Measurements from ENCODE around the gene DYNLL2.
A peak's percentile ranks its signal among the peaks of the same experiment; 100 is the strongest.
"Not testable (repeated sequence)": the region's sequence is repeated elsewhere in the genome, so short reads cannot be mapped to it uniquely, and the experiment has no call there.

The DYNLL2 gene

DNA sequence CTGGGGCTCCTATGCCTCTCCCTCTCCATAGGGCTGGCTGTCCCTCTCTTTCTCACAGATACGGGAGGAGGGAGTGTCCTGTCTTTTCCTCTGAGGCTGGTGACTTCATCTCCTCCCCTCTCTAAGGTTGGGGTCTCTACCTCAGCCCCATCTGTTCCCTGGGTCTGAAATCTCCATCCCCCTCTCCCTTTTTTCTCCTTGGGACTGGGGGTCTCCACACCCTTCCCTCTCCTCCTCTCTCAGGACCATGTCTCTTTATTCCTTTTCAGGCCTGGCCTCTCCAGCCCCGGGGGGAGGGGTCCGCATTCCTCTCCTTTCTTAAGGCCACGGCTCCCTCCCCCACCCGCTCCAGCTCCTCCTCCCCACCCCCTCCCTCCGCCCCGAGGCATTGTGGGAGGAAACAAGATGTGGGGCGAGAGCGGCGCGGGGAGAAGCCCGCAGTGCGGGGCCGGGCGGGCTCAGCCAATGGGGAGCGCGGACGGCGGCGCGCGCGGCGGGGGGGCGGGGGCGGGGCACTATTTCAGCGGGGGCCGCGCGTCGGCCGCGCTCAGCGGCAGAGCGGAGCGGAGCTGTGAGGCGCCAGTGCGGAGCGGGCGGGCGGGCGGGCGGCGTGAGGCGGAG lies at the start of gene DYNLL2:
TSS of gene DYNLL2 (plus strand) at position 550 of the 621 bp plus-strand sequence. CDS start 3,672 bp downstream, outside the sequence.
- peak; percentile 92 for DNase-seq

DNA sequence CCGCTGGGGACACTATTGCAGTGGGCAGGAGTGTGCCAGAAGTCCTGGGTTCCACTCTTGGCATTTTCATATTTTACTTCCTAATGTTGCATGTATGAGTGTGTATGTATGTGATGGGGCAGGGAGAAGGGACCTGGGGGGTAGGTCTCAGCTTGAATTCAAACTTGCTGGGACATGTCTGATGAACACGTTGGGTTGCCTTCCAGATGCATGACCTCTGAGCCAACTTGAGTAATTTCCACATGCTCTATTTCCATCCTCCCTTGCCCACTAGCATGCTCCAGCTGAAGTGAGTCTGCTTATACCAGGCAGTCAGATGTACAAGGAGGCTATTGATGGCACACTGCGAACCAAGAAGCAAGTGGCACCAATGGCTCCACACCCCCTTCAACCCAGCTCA lies 43.2 kb upstream of the DYNLL2 start:
- no peak for DNase-seq

DNA sequence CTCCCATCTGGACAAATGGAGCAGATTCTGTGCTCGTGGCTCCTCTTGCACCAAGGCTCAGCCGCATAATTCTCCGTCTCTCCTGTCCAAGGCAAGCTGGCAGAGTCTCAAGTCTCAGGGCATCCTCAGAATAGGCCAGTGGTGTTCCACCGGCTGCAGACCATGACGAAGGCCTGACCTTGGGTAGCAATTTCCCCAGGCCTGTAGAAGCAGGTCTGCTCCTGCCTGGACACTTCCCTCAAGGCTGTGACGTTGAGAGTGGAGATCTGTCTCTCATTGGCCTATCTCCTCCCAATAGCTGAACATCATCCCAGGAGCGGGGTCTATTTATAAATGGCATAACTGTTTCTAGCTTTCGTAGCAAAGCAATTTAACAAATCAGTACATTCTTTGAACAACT lies 42.8 kb upstream of the DYNLL2 start:
- no peak for DNase-seq

DNA sequence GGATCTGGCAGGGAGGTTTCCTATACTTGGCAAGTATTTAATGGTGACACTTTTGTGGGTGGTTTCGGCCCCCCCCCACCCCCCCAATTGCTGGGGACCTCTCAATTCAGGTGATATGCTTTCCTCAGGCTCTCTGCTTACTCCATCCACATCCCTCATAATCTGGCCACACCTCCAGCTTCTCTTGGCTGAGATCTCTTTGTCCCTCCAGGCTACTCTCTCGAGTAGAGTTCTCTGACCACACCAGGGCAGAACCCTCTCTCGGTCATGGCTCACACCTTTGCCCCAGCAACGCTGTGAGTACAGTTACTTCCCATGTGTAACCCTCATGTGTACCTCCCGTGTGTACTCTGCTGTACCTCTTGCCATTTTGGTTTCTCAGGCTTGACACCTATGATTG lies 42.1 kb upstream of the DYNLL2 start:
- DNase-seq = no peak

DNA sequence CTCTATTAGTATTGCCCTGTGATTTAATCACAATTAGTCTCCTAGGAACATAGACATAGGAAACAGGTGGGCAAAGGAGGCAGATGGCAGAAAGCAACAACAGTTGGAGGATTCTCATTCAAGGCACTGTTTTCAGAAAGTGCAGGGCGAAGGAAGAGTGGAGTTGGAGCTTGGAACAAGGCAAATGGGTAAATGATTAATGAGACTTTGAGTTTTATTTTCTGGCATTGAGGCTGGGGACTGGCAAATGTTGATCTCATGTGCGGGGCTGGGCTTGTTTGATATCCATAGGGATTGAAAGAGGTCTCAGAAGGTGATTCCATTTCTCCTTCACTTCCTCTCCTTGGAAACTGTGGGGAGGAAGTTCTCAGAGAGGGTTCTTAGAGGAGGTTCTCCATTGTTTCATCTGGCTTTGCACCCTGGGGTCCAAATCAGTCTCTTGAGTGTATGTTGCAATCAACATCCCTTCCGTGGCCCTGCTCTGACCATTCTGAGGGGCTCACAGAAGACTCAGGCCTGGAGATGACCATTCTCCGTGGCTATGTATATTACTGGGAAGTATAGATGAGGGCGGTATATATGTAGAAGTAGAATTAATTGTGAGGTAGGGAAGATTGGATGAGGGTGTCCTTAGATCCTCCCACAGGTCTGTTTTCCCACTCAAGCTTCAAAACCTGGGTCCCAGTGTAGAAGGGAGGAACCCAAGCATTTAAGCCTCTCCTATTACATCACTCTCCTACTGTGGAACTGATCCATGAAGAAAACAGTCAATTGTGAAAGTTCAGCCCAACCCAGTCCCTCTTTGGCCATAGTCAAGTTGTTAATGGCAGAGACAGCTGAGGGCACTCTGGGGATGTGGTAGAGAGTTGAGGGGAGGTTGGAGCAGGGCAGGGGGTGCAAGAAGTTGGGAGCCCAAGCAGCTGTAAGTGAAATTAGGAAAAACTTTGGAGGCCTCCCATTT lies 39.7 kb upstream of the DYNLL2 start:
- DNase-seq = no peak

DNA sequence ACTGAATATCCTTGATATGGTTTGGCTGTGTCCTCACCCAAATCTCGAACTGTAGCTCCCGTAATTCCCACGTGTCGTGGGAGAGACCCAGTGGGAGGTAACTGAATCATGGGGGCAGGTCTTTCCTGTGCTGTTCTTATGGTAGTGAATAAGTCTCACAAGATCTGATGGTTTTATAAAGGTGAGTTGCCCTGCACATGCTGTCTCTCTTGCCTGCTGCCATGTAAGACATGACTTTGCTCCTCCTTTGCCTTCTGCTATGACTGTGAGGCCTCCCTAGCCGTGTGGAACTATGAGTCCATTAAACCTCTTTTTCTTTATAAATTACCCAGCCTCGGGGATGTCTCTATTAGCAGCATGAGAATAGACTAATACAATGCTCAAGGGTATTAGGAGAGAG lies 39.0 kb upstream of the DYNLL2 start:
- DNase-seq = not testable (repeated sequence)

DNA sequence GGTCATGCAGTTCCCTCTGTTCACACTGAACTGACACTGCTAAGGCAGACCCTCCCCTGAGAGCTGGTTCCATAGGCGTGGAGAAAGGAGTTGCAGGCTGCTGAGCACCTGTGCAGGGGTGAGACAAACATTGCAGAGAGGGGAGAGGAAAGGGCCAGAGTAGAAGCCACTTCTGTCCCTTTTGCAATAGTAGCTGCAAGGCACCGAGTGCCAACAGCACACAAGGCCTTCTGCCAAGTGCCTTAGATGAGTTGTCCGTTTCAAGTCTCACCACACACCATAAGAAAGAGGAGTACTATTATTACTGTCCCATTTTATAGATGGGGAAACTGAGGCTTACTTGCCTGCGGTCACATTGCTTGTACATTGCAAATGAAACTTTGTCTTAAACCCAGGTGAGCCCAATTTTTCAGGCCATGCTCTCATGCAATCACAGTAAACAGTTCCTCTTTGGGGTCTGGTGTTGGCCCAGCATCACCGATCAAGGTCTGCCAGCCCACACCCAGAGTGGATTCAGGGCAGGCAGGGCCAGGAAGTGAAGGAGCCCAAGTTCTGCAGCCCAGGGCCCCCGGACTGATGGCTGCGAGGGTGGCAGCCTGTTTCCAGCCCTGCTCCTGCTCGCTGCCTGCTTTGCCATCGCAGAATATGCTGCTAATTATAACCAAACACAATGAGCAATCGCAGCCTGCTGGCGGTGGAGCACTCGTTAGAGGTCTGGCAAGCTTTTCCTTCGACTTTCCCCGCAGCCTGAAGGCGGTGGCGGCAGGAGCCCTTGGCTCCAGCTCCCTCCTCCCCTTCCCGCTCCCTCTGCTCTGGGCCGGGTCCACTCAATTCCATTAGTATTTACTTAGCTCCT lies 36.8 kb upstream of the DYNLL2 start:
- DNase-seq = no peak

DNA sequence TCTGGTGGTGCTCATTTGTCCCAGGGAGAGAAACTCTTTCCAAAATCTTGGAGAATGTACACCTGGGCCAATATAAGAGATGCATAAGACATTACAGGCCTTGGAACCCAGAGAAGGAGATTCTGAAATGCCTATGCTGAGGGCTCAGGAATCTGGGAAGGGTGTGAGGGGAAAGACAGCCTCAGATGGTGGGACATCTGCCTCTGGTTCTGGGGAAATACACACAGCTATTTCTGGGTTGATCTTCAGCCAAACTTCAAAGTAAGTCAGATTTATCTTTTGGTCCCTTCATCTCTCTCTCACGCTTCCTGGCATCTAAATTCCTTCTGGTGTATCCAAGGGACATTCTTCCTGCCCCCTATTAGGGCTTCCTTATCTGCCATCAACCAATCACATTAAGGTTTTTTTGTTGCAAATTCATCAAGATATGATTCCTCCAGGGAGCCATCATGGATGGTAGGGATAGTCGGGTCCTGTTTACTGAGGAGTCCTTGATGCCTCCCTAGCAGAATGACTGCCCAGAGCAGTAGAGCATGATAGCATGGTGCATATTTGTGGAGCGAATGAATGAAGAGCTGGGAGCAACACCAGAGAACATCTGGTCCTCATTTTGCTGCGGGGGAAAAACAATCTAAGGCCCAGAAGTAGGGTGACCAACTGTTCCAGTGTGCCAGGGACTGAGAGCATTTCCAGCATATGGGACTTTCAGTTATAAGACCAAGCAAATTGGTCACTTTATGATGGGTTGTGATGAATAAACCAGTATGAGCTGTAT lies 35.7 kb upstream of the DYNLL2 start:
- no peak for DNase-seq

DNA sequence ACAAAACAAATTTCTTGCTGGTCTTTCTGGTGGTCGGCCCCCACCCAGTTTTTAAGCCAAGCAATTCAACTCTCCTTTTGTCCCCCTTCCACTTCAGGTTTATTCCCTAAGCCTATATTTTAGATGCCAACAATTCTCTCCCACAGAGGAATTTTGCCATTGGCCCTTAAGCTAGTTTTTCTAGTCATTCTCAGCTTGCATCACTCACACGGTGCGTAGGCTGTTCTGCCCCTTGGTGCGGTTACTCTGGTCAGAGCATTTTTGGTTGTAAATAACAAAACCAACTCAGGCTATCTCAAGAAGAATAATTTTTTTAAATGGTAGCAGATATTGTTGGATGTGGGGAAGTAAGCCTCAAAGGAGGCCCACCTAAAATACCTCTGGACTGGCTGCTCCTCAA lies 33.7 kb upstream of the DYNLL2 start:
- no peak for DNase-seq

DNA sequence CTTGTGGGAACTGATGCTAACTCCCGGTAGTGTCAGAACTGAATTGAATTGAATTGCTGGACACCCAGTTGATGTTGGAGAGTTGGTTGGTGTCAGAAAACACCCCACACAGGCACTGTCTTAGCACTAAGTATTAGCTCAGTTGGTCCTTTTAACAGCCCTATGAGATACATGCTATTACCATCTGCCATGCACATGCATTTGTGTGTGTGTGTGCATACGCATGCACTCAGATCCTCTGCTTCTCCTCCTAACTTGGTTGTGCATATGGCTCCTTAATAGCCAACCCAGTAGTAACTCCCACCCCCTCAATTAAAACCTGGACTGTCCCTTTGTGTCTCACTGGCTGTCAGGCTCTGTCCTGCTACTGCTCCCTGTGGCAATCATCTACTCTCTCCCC lies 32.3 kb upstream of the DYNLL2 start:
- DNase-seq = no peak

DNA sequence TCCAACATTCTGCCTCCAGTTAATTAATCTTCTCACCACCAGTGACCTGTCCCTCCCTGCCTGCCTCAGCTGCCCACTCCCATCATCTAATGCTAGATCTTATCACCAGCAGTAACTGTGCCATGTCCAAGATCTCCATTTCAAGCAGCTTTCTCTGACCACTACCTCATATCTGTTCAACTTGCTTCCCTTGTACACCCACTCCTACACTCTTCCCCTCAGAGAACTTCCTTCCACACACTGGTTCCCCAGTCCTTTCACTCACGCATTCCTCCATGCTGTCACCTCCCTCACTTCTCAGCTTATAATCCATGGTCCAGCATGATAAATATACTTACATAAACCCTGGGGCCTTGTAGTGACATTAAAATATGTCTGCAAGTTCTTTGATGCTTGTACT lies 31.8 kb upstream of the DYNLL2 start:
- DNase-seq = no peak

DNA sequence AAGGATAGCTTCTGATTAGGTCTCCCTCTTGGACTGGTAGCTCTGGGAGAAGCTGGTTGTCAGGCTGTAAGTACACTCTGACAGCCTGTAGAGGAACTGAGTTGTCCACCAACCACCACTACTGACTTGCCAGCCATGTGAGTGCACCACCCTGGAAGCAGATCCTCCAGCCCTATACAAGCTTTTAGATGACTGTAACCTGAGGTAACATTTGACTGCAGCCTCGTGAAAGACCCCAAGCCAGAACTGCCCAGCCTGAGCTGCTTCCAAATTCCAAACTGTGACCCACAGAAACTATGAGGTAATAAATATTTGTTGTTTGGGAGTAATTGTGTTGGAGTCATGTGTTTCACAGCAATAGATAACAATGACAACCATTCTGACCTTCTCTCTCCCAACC lies 30.8 kb upstream of the DYNLL2 start:
- DNase-seq = no peak

DNA sequence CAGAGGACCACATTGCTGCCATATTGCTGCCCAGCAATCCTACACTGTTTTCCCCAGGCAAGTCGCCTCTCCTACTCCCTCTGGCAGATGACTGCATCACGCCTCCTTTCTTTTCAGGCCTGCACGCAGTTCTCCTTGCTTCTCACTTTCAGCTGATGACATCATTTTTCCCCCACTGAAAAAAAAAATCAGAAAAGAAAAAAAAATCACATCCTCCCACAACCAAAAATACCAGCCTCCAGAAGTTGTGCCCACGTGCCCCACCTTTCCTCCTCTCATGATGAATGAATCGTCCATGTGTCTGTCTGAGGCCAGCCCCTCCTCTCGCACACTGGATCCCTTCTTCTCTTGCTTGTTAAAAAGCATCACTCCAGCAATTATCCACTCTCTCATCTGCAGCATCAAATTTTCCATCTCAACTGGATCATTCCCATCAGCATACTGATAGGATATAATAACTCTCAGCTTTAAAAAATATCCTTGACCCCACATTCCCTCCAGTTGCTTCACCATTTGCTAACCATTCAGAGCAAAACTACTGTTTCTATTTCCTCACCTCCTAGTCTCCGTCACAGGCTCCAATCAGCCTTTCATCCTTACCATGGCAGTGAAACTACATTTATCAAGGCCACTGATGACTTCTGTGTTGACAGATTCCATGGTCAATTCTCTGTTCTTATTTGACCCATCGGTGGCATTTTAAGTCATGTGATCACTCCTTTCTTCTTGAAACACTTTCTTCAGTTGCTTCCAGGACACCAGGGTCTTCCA lies 30.1 kb upstream of the DYNLL2 start:
- DNase-seq = no peak

DNA sequence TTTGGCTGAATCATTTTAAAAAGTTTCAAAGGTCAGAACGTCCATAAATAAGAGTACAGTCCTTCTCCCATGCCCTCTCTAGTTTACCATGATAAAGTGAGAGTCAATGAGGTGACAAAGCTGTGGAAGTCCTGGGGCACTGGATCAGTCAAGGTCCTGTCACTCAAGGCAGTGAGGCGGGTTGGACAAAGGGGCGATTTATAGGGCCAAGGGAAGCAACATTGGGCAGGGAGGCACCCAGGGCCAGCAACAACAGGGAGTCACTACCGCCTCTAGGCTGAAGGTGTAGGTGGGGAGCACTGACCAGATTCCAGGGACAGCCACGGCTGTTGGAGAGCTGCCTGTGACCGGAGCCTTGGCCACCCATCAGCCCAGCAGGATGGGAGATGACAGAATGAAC lies 28.6 kb upstream of the DYNLL2 start:
- no peak for DNase-seq

DNA sequence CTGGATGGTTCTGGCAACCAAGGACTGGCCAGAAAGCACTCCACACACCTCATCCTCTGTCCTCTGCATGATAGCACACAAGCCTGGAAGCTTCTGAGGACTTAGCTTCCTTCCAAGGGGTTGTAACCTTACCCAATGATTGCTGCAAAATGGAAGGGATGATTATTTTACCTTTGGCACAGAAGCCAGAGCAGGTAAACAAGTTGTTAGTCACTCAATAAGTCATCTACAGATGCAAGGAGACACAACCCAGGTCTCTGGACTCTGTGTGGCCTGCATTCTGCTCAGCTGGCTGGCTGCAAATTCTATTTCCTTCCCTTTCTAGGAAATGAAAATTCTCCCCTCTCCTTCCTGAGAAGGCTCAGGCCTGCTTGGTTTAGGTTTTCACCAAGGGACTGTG lies 26.7 kb upstream of the DYNLL2 start:
- no peak for DNase-seq

DNA sequence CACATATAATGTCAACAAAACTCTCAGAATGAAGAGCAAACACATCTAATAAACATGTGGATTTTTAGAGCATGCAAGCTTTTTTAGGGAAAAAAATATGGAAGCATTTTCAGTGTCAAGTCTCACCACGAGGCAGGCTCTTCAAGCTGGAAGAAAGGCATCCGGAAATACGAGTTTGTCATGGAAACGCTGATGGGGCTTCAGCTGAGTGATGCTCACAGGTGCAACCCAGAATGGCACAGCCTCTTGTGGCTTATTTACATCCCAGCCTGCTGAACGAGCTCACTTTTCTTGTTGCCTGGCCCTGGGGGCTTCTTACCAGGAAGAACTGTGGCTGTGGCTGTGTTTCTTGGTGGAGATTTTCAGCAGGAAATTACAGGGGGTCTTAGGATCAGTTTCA lies 24.1 kb upstream of the DYNLL2 start:
- DNase-seq = no peak

DNA sequence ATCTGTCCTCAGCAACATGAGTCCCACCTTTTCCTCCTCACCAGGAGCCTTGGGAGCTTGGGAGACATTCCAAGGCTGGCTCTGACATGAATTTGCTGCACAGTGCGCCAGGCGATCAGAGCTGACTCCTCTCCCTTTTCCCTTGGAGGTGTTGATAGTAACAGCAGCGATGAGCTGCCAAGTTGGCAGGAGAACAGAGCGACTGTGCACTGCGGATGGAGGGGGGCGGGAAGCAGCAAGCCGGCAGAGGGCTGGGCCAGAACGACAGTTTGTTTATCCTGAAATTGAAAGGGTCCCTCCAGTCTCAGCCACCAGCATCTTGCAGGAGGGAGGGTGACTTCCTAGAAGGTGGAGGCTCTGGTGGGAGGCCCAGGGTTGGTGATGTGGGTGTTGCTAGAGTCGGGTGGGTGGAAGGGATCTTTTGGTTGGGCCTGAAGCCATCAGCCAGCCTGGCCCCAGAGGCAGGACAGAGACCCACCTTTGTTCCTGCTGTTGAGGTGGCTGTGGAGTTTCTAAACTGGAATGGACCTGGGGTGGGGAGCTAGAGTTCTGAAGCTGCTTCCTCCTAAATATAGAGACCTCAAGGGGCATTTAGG lies 22.5 kb upstream of the DYNLL2 start:
- peak; percentile 42 for DNase-seq

DNA sequence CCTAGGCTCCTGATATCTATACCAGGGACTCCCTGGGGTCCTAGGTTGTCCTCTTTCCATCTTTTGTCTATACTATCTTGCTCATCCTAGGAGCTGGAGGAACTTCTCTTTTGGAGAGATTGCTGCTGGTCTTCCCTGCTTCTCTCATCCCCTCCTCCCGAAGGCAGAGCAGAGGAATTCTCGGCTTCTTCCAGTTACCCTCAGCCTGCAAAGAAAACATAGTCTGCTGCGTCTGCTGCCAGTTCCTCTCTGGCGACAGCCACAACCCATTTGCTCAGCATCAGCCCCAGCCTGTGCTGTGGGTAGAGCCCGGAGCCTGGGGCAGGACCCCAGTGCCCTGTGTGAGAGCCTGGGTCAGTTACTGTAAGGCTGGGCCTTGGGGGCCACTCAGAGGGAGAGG lies 21.5 kb upstream of the DYNLL2 start:
- no peak for DNase-seq

DNA sequence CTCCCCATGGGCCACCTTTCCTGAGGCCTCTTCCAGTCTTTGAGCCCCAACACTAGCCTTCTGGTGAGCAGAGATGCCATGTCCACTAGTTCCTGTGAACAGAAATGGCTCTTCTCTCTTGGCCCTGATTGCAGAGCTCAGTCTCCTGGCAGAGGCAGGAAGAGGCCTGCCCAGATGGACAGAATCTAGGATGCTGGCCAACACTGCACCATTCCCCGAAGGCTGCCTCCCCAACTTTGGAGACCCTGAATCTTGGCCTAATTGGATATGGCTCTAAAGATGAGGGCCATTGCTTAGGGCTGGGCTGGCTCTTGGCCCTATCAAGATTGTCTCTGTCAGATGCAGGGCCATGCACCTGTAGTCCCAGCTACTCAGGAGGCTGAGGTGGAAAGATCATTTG lies 18.0 kb upstream of the DYNLL2 start:
- DNase-seq = no peak

DNA sequence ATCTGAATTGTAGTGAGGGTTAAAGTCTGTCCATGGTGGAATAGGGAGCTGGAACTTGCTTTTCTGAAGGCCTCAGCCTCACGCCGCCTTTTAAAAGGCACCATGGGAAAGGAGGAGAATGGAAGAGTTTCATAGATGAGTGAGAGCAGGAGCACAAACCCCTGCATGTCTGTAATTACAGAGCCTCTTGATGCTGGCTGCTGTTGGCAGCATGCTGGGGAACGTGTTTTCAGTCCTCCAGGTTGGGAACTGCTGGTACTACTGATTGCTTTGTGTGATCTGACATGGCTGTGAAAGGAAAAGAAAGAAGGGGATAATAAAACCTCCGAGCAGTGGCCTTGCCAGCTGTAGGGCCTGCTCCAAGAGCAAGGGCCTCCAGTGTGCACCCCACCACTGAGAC lies 16.8 kb upstream of the DYNLL2 start:
- no peak for DNase-seq

DNA sequence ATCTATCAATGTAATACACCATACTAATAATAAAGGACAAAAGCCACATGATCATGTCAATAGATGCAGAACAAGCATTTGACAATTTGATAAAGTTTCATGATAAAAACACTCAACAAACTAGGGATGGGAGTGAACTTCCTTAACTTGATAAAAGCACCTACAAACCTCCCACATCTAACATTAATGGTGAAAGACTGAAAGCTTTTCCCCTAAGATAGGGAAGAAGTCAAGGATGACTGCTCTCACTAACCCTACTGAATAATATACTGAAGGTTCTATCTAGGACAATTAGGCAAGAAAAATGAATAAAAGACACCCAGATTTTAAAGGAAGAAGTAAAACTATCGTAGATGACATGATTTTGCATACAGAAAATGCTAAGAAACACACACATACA lies 10.4 kb upstream of the DYNLL2 start:
- DNase-seq = no peak
